ENCODE measurements around the gene KCNH8.

- TF ChIP-seq ZNF274 (IDR thresholded peaks at IDR 0.05; ENCODE audit: low read depth, low read length) (no peak), SUZ12 (IDR thresholded peaks at IDR 0.05; ENCODE audit: extremely low read depth, insufficient read depth, insufficient read length) (no peak), YY1 (IDR thresholded peaks at IDR 0.05; ENCODE audit: insufficient read depth, insufficient read length) (no peak)
Measured at GRCh38 chr3:19487386-19487785, 339.1 kb downstream of the KCNH8 start.

Data from NT2/D1 (cell line).